GM18499 (cell line): ENCODE measurements around the gene CIAO3.

ENCODE experiments used
- ATAC-seq: cut with Tn5 transposase; IDR thresholded peaks from one replicate; pipeline ENCODE4 v1.9.1; 2021; ENCODE audit warnings: moderate number of reproducible peaks; ENCODE audit not compliant: insufficient read depth, unreplicated experiment

Gene CIAO3

GRCh38 chr16:739560-740458 lies 988 bp downstream of the CIAO3 start:
- ATAC-seq = no peak

- ATAC-seq = no peak
These were observed 3.8 kb downstream of the CIAO3 start for GRCh38 chr16:736936-737481.

- ATAC-seq = no peak
These were observed 4.8 kb downstream of the CIAO3 start for GRCh38 chr16:735982-736453.

- no peak for ATAC-seq
These were observed 5.6 kb downstream of the CIAO3 start for GRCh38 chr16:734981-735881.

GRCh38 chr16:734208-734980 lies 6.4 kb downstream of the CIAO3 start:
- no peak for ATAC-seq

- ATAC-seq = no peak
These were observed 7.2 kb downstream of the CIAO3 start for GRCh38 chr16:733382-734207.

GRCh38 chr16:732936-733335 lies 7.9 kb downstream of the CIAO3 start:
- ATAC-seq = no peak

- ATAC-seq = no peak
These were observed 8.5 kb downstream of the CIAO3 start for GRCh38 chr16:732332-732731.

GRCh38 chr16:730666-731509 lies 9.9 kb downstream of the CIAO3 start:
- no peak for ATAC-seq

GRCh38 chr16:729768-730665 lies 10.8 kb downstream of the CIAO3 start:
- ATAC-seq = no peak

GRCh38 chr16:728890-729744 lies 11.7 kb downstream of the CIAO3 start:
- no peak for ATAC-seq

- ATAC-seq = no peak
These were observed 12.5 kb downstream of the CIAO3 start for GRCh38 chr16:728131-728889.

- no peak for ATAC-seq
These were observed 13.4 kb downstream of the CIAO3 start for GRCh38 chr16:727291-727977.

- ATAC-seq = no peak
These were observed 14.1 kb downstream of the CIAO3 start, which contains the start of the genes CCDC78 and HAGHL for GRCh38 chr16:726438-727290. Gene CCDC78 (minus strand): TSS chr16:726443. CDS start chr16:726367, 76 bp downstream. Gene HAGHL (plus strand): TSS chr16:727106. CDS start chr16:727510, 404 bp downstream.
